Panc1 (cell line): Measurements from ENCODE around the gene ACO1.

ENCODE experiments used
- POLR2AphosphoS5 ChIP-seq: IDR thresholded peaks from 2 replicates; pipeline ENCODE4 v1.6.1; 2012; ENCODE audit warnings: mild to moderate bottlenecking, low read depth, low read length, moderate library complexity
- TCF7L2 ChIP-seq: IDR thresholded peaks from 2 replicates; pipeline ENCODE4 v1.6.1; 2011; ENCODE audit warnings: mild to moderate bottlenecking, low read depth, low read length, inconsistent platforms
- TF ChIP-seq, protein P1 (sequence below): fragments of 450-650 bp; IDR thresholded peaks from 2 replicates; pipeline ENCODE4 v1.5.1; 2017; ENCODE audit warnings: mild to moderate bottlenecking
- TF ChIP-seq, protein P2 (sequence below), 2 experiments: IDR thresholded peaks; 2 replicates each; pipeline ENCODE4 v1.6.1; 2011 to 2012; ENCODE audit warnings: low read depth in 2 of 2, control low read depth in 1 of 2, low read length in 1 of 2, mild to moderate bottlenecking in 1 of 2, moderate library complexity in 1 of 2; ENCODE audit not compliant: insufficient read depth in 1 of 2

GRCh38 chr9:32490601-32491000 is 106.2 kb downstream of the ACO1 start:
- TF ChIP-seq, protein P1, sequence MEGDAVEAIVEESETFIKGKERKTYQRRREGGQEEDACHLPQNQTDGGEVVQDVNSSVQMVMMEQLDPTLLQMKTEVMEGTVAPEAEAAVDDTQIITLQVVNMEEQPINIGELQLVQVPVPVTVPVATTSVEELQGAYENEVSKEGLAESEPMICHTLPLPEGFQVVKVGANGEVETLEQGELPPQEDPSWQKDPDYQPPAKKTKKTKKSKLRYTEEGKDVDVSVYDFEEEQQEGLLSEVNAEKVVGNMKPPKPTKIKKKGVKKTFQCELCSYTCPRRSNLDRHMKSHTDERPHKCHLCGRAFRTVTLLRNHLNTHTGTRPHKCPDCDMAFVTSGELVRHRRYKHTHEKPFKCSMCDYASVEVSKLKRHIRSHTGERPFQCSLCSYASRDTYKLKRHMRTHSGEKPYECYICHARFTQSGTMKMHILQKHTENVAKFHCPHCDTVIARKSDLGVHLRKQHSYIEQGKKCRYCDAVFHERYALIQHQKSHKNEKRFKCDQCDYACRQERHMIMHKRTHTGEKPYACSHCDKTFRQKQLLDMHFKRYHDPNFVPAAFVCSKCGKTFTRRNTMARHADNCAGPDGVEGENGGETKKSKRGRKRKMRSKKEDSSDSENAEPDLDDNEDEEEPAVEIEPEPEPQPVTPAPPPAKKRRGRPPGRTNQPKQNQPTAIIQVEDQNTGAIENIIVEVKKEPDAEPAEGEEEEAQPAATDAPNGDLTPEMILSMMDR, result no peak
- TF ChIP-seq, protein P2, sequence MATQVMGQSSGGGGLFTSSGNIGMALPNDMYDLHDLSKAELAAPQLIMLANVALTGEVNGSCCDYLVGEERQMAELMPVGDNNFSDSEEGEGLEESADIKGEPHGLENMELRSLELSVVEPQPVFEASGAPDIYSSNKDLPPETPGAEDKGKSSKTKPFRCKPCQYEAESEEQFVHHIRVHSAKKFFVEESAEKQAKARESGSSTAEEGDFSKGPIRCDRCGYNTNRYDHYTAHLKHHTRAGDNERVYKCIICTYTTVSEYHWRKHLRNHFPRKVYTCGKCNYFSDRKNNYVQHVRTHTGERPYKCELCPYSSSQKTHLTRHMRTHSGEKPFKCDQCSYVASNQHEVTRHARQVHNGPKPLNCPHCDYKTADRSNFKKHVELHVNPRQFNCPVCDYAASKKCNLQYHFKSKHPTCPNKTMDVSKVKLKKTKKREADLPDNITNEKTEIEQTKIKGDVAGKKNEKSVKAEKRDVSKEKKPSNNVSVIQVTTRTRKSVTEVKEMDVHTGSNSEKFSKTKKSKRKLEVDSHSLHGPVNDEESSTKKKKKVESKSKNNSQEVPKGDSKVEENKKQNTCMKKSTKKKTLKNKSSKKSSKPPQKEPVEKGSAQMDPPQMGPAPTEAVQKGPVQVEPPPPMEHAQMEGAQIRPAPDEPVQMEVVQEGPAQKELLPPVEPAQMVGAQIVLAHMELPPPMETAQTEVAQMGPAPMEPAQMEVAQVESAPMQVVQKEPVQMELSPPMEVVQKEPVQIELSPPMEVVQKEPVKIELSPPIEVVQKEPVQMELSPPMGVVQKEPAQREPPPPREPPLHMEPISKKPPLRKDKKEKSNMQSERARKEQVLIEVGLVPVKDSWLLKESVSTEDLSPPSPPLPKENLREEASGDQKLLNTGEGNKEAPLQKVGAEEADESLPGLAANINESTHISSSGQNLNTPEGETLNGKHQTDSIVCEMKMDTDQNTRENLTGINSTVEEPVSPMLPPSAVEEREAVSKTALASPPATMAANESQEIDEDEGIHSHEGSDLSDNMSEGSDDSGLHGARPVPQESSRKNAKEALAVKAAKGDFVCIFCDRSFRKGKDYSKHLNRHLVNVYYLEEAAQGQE (IDR thresholded peaks at IDR 0.05; ENCODE audit: insufficient read depth in 1 of 2, low read depth in 2 of 2, low read length in 1 of 2), result no peak
- no peak for TF ChIP-seq POLR2AphosphoS5
- TF ChIP-seq TCF7L2, result no peak
